NB4 (cell line): ENCODE results near the gene MRPL53.

Experiments used
- MYC ChIP-seq: IDR thresholded peaks from 2 replicates; pipeline ENCODE4 v1.6.1; 2011; ENCODE audit warnings: low read depth, low read length
- POLR2A ChIP-seq: IDR thresholded peaks from 2 replicates; pipeline ENCODE4 v1.6.1; 2011; ENCODE audit warnings: mild to moderate bottlenecking; ENCODE audit not compliant: insufficient read length; ENCODE audit errors: extremely low read depth
- TF ChIP-seq, protein P1 (sequence below): IDR thresholded peaks from one replicate; pipeline ENCODE4 v1.5.1; 2012; ENCODE audit warnings: low read depth, low read length

- TF ChIP-seq MYC (peak; percentile 52; the same call in 1 of the 2 replicates), POLR2A (peak; percentile 55)
- TF ChIP-seq, protein P1, sequence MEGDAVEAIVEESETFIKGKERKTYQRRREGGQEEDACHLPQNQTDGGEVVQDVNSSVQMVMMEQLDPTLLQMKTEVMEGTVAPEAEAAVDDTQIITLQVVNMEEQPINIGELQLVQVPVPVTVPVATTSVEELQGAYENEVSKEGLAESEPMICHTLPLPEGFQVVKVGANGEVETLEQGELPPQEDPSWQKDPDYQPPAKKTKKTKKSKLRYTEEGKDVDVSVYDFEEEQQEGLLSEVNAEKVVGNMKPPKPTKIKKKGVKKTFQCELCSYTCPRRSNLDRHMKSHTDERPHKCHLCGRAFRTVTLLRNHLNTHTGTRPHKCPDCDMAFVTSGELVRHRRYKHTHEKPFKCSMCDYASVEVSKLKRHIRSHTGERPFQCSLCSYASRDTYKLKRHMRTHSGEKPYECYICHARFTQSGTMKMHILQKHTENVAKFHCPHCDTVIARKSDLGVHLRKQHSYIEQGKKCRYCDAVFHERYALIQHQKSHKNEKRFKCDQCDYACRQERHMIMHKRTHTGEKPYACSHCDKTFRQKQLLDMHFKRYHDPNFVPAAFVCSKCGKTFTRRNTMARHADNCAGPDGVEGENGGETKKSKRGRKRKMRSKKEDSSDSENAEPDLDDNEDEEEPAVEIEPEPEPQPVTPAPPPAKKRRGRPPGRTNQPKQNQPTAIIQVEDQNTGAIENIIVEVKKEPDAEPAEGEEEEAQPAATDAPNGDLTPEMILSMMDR, result peak; percentile 93
Measured at GRCh38 chr2:74482801-74483674, 10.6 kb upstream of the MRPL53 start, which contains the start of the genes CCDC142 and TTC31.
